Hepatocyte (in vitro differentiated cells): ENCODE results near the gene MRFAP1L1. TPM values are rescaled to one million over a fixed set of nuclear protein-coding genes. Genes with fewer than 3 reads are reported as not detected.

Experiments
- DNase-seq: peaks from one replicate; pipeline ENCODE4 v3.0.0-alpha.2; 2016; ENCODE audit warnings: low spot score
- H2AFZ ChIP-seq: fragments of 200-600 bp; sonication (generic); 2 replicates; pipeline ENCODE4 v1.6.0; 2016; ENCODE audit warnings: antibody characterized with exemption, mild to moderate bottlenecking
- H3K27ac ChIP-seq: fragments of 200-600 bp; sonication (generic); 2 replicates; pipeline ENCODE4 v1.5.1; 2016; ENCODE audit warnings: mild to moderate bottlenecking
- H3K27me3 ChIP-seq: fragments of 200-600 bp; sonication (generic); 2 replicates; pipeline ENCODE4 v1.6.1; 2016
- H3K36me3 ChIP-seq: fragments of 200-600 bp; sonication (generic); replicated peaks from 2 replicates; pipeline ENCODE4 v1.5.1; 2016; ENCODE audit warnings: low read depth; ENCODE audit not compliant: insufficient read depth
- H3K4me1 ChIP-seq: fragments of 200-600 bp; sonication (generic); 2 replicates; pipeline ENCODE4 v1.5.1; 2016; ENCODE audit warnings: mild to moderate bottlenecking, moderate library complexity; ENCODE audit not compliant: insufficient read depth
- H3K4me2 ChIP-seq: fragments of 200-600 bp; sonication (generic); 2 replicates; pipeline ENCODE4 v1.6.0; 2016
- H3K4me3 ChIP-seq: fragments of 200-600 bp; sonication (generic); 2 replicates; pipeline ENCODE4 v1.5.1; 2016; ENCODE audit warnings: mild to moderate bottlenecking
- H3K79me2 ChIP-seq: fragments of 200-600 bp; sonication (generic); 2 replicates; pipeline ENCODE4 v1.6.0; 2017; ENCODE audit warnings: mild to moderate bottlenecking
- H3K9me2 ChIP-seq: fragments of 200-600 bp; sonication (generic); replicated peaks from 2 replicates; pipeline ENCODE4 v1.6.0; 2017; ENCODE audit warnings: mild to moderate bottlenecking; ENCODE audit not compliant: insufficient read depth
- H3K9me3 ChIP-seq: fragments of 200-600 bp; sonication (generic); 2 replicates; pipeline ENCODE4 v1.5.1; 2016; ENCODE audit warnings: low read depth, mild to moderate bottlenecking
- H4K20me1 ChIP-seq: fragments of 200-600 bp; sonication (generic); 2 replicates; pipeline ENCODE4 v1.6.0; 2016; ENCODE audit warnings: mild to moderate bottlenecking; ENCODE audit not compliant: insufficient read depth, poor library complexity, severe bottlenecking
- CTCF ChIP-seq: fragments of 200-600 bp; sonication (generic); IDR thresholded peaks from 2 replicates; pipeline ENCODE4 v1.5.1; 2016; ENCODE audit warnings: antibody characterized with exemption, mild to moderate bottlenecking; ENCODE audit not compliant: poor library complexity
- EZH2 ChIP-seq: fragments of 200-600 bp; sonication (generic); IDR thresholded peaks from 2 replicates; pipeline ENCODE4 v1.6.1; 2016; ENCODE audit warnings: antibody characterized with exemption, mild to moderate bottlenecking, borderline replicate concordance
- EZH2phosphoT487 ChIP-seq: fragments of 200-600 bp; sonication (generic); IDR thresholded peaks from one replicate; pipeline ENCODE4 v1.6.1; 2018; ENCODE audit warnings: antibody characterized with exemption, mild to moderate bottlenecking, low read depth, moderate library complexity; ENCODE audit not compliant: unreplicated experiment, severe bottlenecking
- WGBS: methylation state at CpG from one replicate; pipeline ENCODE4 v1.1.6; 2016; ENCODE audit warnings: low lambda C conversion rate; ENCODE audit errors: missing lambda C conversion rate; 5-methylcytosine and 5-hydroxymethylcytosine counted together
- polyA plus RNA-seq: library from polyadenylated mRNA; unstranded; fragments of >200 nt; fragmentation: Nextera tagmentation; extraction: Ambion mirVana; gene quantifications from 2 replicates; pipeline ENCODE4 v1.2.1, GENCODE V29; 2016
- total RNA-seq: library from RNA; depleted of rRNA; stranded (reverse); fragments of >200 nt; gene quantifications from 2 replicates; pipeline ENCODE4 v1.2.3, GENCODE V29; 2014

MRFAP1L1 gene
- total and polyA plus RNA-seq, 2 experiments from 2014 or later, result 60.8 to 84.9 TPM

DNA sequence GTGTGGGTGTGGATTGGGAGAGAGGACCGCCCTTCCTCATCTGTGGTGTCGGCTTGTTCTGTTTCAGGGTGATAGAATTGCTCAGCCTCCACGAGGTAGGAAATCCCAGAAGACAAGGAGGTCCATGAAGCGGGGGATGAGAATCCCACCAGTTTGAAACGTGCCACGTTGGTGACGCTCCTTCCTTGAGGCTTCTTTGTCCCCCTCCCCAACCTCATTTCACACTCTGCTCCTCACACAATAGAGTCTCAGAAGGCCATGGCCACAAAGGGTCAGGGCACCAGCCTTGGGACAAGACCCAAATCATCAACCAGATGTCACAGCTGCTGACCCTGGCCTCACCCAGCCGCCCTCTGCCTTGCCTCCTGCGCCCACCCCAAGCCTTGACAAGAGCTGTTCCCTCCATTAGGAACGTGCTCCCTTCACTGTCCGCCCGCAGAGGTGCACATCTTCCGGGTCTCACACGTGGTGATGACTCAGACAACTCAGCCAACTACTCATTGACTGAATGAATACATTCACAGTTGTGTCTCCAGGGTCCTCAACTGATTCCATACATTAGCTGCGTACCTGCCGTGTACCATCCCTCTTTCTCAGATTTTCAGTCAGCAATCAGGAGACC, 24.6 kb upstream of the MRFAP1L1 start:
- TF ChIP-seq EZH2phosphoT487, result no peak
- Histone ChIP-seq H3K9me2 (no peaks in the 10 kb centered on the region), H4K20me1 (no peaks in the 10 kb centered on the region), H3K79me2 (no peaks in the 10 kb centered on the region), H3K27ac (peak overlapping the region; percentile 9), H3K36me3 (no peaks in the 10 kb centered on the region), H3K4me3 (no peak overlapping the region), H3K27me3 (no peaks in the 10 kb centered on the region), H3K4me1 (peaks cover 8% of the 10 kb centered on the region), H3K4me2 (no peak overlapping the region), H3K9me3 (no peaks in the 10 kb centered on the region), H2AFZ (no peak overlapping the region)
- WGBS, result 87% methylated on average over 16 of the region's 16 CpGs
- DNase-seq, result no peak

DNA sequence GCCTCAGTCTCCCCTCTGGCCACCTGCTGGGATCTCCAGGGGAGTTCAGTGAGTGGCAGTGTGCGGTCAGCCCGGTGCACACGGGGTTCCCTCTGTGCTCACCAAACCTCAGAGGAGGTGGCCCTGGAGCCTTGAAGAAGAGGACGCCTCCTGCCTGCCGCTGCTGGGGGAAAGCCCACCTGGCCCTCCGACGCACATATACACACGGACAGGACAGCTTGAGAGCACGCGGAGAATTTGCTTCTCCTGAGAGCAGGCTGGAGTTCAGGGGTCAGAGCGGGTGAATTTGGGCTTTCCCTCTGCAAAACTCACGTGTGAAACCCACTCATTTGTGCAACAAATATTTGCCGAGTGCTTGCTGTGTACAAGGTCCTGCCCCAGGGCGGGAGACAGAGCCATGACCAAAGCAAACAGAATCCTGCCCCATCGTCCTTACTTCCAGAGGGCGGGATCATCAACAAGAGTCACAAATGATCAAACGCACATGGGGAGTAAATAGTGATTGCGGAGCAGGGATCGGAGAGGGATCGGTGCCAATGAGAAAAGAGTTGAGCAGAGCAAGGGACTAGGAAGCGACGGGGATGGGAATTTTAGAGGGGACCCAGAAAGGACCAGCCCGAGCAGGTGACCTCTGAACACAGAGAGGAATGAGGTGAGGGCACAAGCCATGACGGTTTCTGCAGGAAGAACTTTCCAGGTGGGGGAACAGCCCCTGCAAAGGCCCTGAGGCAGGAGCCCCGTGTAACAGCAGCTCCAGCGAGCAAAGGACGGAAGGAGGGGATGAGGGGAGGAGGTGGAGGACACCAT, 23.9 kb upstream of the MRFAP1L1 start:
- Histone ChIP-seq H3K4me2 (peak overlapping the region; percentile 0), H2AFZ (no peak overlapping the region), H3K9me3 (no peaks in the 10 kb centered on the region), H3K27ac (peak overlapping the region; percentile 69), H3K79me2 (no peaks in the 10 kb centered on the region), H3K4me3 (no peak overlapping the region), H3K36me3 (no peaks in the 10 kb centered on the region), H3K9me2 (no peaks in the 10 kb centered on the region), H3K4me1 (peaks cover 8% of the 10 kb centered on the region), H3K27me3 (no peaks in the 10 kb centered on the region), H4K20me1 (no peaks in the 10 kb centered on the region)
- 75% methylated on average over 27 of the region's 27 CpGs for WGBS
- TF ChIP-seq EZH2, result no peak
- DNase-seq, result peak; percentile 61

GRCh38 chr4:6732441-6733357, 23.0 kb upstream of the MRFAP1L1 start:
- Histone ChIP-seq H3K4me1 (peaks cover 8% of the 10 kb centered on the region), H3K79me2 (no peaks in the 10 kb centered on the region), H3K27ac (peak overlapping the region; percentile 76), H3K4me3 (no peak overlapping the region), H2AFZ (no peak overlapping the region), H3K9me2 (no peaks in the 10 kb centered on the region), H3K27me3 (no peaks in the 10 kb centered on the region), H3K4me2 (peak overlapping the region; percentile 0), H4K20me1 (no peaks in the 10 kb centered on the region), H3K9me3 (no peaks in the 10 kb centered on the region), H3K36me3 (no peaks in the 10 kb centered on the region)
- TF ChIP-seq EZH2phosphoT487 (no peak), EZH2 (no peak), CTCF (no peak)
- peak; percentile 84 for DNase-seq
- WGBS, result 71% methylated on average over 21 of the region's 21 CpGs

- Histone ChIP-seq H3K27me3 (no peaks in the 10 kb centered on the region), H3K36me3 (no peaks in the 10 kb centered on the region), H3K79me2 (no peaks in the 10 kb centered on the region), H3K4me1 (peaks cover 8% of the 10 kb centered on the region), H3K27ac (no peak overlapping the region), H4K20me1 (no peaks in the 10 kb centered on the region), H3K4me3 (no peak overlapping the region), H3K9me2 (no peaks in the 10 kb centered on the region), H3K9me3 (no peaks in the 10 kb centered on the region), H2AFZ (no peak overlapping the region), H3K4me2 (no peak overlapping the region)
- TF ChIP-seq EZH2phosphoT487, result no peak
- no peak for TF ChIP-seq CTCF
- no peak for TF ChIP-seq EZH2
- DNase-seq, result no peak
- 89% methylated on average over 6 of the region's 6 CpGs for WGBS
These were observed 22.1 kb upstream of the MRFAP1L1 start for GRCh38 chr4:6731780-6732179.
